ENCODE data around the gene BMP7. TPM values are rescaled to one million over a fixed set of nuclear protein-coding genes. Genes with fewer than 3 reads are reported as not detected.

The BMP7 gene
- total and polyA plus RNA-seq, 9 of the 15 experiments (the other 6 are each of a cell fraction or from before 2014, with no cell fraction given), result 0.18 TPM; not detected in 8

- DNase-seq (ENCODE audit: extremely low read depth in 1 of 4, low spot score in 3 of 4), result no peak
- Histone ChIP-seq H3K36me3 (ENCODE audit: control insufficient read depth, insufficient read depth, low read length) (no peaks in the 10 kb centered on the region), H3K4me3 (no peak overlapping the region), H3K4me1 (replicated peaks in 1 of 2; ENCODE audit: control insufficient read depth in 2 of 2, insufficient read depth in 2 of 2, low read length in 2 of 2) (no peaks in the 10 kb centered on the region), H3K9me3 (replicated peaks; ENCODE audit: control insufficient read depth, insufficient read depth, low read depth, low read length) (no peaks in the 10 kb centered on the region), H3K4me2 (ENCODE audit: insufficient read depth, low read length) (no peak overlapping the region), H3K9ac (ENCODE audit: insufficient read depth in 1 of 2, low read depth in 2 of 2, low read length in 2 of 2) (no peak overlapping the region), H3K9me1 (ENCODE audit: control insufficient read depth, insufficient read depth, low read length) (no peaks in the 10 kb centered on the region), H3K27ac (ENCODE audit: extremely low read depth, low read depth, low read length) (no peak overlapping the region), H3K27me3 (ENCODE audit: control insufficient read depth in 2 of 2, insufficient read depth in 2 of 2, low read length in 2 of 2) (peaks cover 20 to 52% of the 10 kb centered on the region in 2 experiments), H3K79me2 (ENCODE audit: control insufficient read depth, insufficient read depth, low read length) (no peaks in the 10 kb centered on the region), H4K20me1 (replicated peaks; ENCODE audit: control insufficient read depth, insufficient read depth, low read length) (no peaks in the 10 kb centered on the region; the same call in 1 of the 2 replicates), H2AFZ (ENCODE audit: low read depth, low read length) (no peak overlapping the region)
- POLR2A ChIA-PET, result interaction anchor here (1.8 kb wide), 1 partner anchor 13 kb away, joined by 3 read pairs; no protein-coding TSS in a partner anchor
- in situ Hi-C loops (cut with MboI), result no loop called here
- TF ChIP-seq ZBTB5 (IDR thresholded peaks at IDR 0.05), result no peak
- no peak for ATAC-seq
- BruUV-seq (replicated peaks), result no TSS peak
- intact Hi-C loops (cut with micrococcal nuclease), result no loop called here
- CTCF ChIA-PET (ENCODE audit: low intra/inter-chr PET ratio), result no interaction called here
- no peak for FAIRE-seq
- WGBS (ENCODE audit: insufficient coverage, low coverage, missing lambda C conversion rate), result 0% methylated on average over 5 of the region's 5 CpGs
Measured at GRCh38 chr20:57306747-57307146, 40.3 kb upstream of the BMP7 start.

GRCh38 chr20:57301026-57301425 is 34.6 kb upstream of the BMP7 start:
- peaks cover 0 to 3% of the 10 kb centered on the region in 2 experiments; a peak in 1 of 5 replicates for H3K4me1 ChIP-seq (replicated peaks in 1 of 2; ENCODE audit: control insufficient read depth in 2 of 2, insufficient read depth in 2 of 2, low read length in 2 of 2)
- H3K79me2 ChIP-seq (ENCODE audit: control insufficient read depth, insufficient read depth, low read length), result no peaks in the 10 kb centered on the region
- H3K4me3 ChIP-seq, result no peak overlapping the region
- FAIRE-seq, result no peak
- peaks cover 5 to 46% of the 10 kb centered on the region in 2 experiments for H3K27me3 ChIP-seq (ENCODE audit: control insufficient read depth in 2 of 2, insufficient read depth in 2 of 2, low read length in 2 of 2)
- H3K4me2 ChIP-seq (ENCODE audit: insufficient read depth, low read length), result no peak overlapping the region
- H3K9me1 ChIP-seq (ENCODE audit: control insufficient read depth, insufficient read depth, low read length), result no peaks in the 10 kb centered on the region
- no peak overlapping the region for H3K27ac ChIP-seq (ENCODE audit: extremely low read depth, low read depth, low read length)
- no peak for TF ChIP-seq NFATC3 (IDR thresholded peaks at IDR 0.05)
- TF ChIP-seq ZBTB11 (CRISPR knock-in tag; IDR thresholded peaks at IDR 0.05), result 0 out of 6 replicates have a peak, but pooled peaks of 1 of the 3 experiments have one; percentile 43
- no peak for TF ChIP-seq ZBTB26 (CRISPR knock-in tag; IDR thresholded peaks at IDR 0.05)
- no peak for TF ChIP-seq ZNF121 (CRISPR knock-in tag; conservative IDR thresholded peaks at IDR 0.05)
- H3K9ac ChIP-seq (ENCODE audit: insufficient read depth in 1 of 2, low read depth in 2 of 2, low read length in 2 of 2), result no peak overlapping the region; a peak in 1 of 4 replicates
- WGBS (ENCODE audit: insufficient coverage, low coverage, missing lambda C conversion rate), result under 1% methylated on average over 14 of the region's 14 CpGs
- BruUV-seq (replicated peaks), result no TSS peak
- no peaks in the 10 kb centered on the region for H3K9me3 ChIP-seq (replicated peaks; ENCODE audit: control insufficient read depth, insufficient read depth, low read depth, low read length)
- no peak overlapping the region for H2AFZ ChIP-seq (ENCODE audit: low read depth, low read length)
- ATAC-seq, result no peak
- DNase-seq (ENCODE audit: extremely low read depth in 1 of 4, low spot score in 3 of 4), result no peak
- no peaks in the 10 kb centered on the region for H3K36me3 ChIP-seq (ENCODE audit: control insufficient read depth, insufficient read depth, low read length)
- ChIA-PET CTCF (ENCODE audit: low intra/inter-chr PET ratio) (interaction anchor here (0.6 kb wide), 1 partner anchor 1306 kb away, joined by 3 read pairs; no protein-coding TSS in a partner anchor), POLR2A (interaction anchor here (1.2 kb wide), 1 partner anchor 8 kb away, joined by 3 read pairs; no protein-coding TSS in a partner anchor)
- H4K20me1 ChIP-seq (replicated peaks; ENCODE audit: control insufficient read depth, insufficient read depth, low read length), result no peaks in the 10 kb centered on the region
- in situ Hi-C loops (cut with MboI), result no loop called here
- intact Hi-C loops (cut with micrococcal nuclease), result no loop called here

All from K562 (cell line).